ENCODE results near the gene CFAP57. TPM values are rescaled to one million over a fixed set of nuclear protein-coding genes. Genes with fewer than 3 reads are reported as not detected.

Gene CFAP57
- not detected for total RNA-seq

DNA sequence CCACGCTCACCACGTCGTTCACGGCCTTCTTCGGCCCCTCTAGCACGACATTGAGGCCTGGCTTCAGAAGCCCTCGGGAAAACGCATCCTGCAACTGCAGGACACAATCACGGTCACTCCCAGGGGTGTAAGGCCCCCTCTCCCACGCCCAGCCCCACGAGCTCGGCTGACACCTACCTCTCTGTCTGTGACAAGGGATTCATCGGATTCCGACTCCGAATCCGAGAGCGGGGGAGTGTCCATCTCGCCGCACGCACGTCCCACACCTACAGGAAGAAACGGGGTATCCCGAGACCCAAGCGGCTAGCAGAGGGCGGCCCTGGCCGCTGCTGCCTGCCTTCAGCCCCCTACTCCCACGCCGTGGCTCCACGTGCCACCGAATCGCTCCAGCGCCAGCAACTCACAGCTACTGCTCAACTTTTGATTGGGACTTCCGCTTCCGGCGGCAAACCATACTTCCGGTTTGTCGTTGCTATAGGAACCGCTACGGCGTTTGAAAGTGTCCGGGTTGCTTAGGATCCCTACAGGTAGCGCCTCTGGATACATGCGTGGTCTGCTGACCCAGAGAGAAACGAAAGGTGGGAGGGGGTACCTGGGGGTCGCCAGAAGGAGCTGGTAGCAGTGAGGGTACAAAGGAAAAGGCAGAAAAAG, at the start of gene CFAP57, which contains the start of gene EBNA1BP2:
TSS of gene CFAP57 (plus strand) at position 455 of the 651 bp plus-strand sequence. CDS start 424 bp downstream, outside the sequence.
TSS of gene EBNA1BP2 (minus strand) at position 415 of the 651 bp plus-strand sequence. CDS start at position 243, 172 bp downstream.
- H3K4me1 ChIP-seq, result peaks cover 6 to 9% of the 10 kb centered on the region in 2 donors
- H3K9me3 ChIP-seq, result no peaks in the 10 kb centered on the region
- H3K27me3 ChIP-seq, result no peaks in the 10 kb centered on the region
- TF ChIP-seq, protein P1, sequence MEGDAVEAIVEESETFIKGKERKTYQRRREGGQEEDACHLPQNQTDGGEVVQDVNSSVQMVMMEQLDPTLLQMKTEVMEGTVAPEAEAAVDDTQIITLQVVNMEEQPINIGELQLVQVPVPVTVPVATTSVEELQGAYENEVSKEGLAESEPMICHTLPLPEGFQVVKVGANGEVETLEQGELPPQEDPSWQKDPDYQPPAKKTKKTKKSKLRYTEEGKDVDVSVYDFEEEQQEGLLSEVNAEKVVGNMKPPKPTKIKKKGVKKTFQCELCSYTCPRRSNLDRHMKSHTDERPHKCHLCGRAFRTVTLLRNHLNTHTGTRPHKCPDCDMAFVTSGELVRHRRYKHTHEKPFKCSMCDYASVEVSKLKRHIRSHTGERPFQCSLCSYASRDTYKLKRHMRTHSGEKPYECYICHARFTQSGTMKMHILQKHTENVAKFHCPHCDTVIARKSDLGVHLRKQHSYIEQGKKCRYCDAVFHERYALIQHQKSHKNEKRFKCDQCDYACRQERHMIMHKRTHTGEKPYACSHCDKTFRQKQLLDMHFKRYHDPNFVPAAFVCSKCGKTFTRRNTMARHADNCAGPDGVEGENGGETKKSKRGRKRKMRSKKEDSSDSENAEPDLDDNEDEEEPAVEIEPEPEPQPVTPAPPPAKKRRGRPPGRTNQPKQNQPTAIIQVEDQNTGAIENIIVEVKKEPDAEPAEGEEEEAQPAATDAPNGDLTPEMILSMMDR (IDR thresholded peaks at IDR 0.05), result no peak
- peak; percentile 76 to 96 for DNase-seq (ENCODE audit: low spot score in 2 of 2)
- H3K4me3 ChIP-seq, result peak within 1 kb of the TSS; percentile 69 to 92
- peaks cover 15 to 31% of the 10 kb centered on the region in 2 donors for H3K36me3 ChIP-seq
- intact Hi-C loops (cut with DNase I), result loop anchor here (1.0 to 5.0 kb wide), 7 partner anchors 175 to 489 kb away; partner anchors contain the start of genes C1orf50, ELOVL1, KDM4A and P3H1
- H3K27ac ChIP-seq, result peak within 1 kb of the TSS; percentile 46 to 51

DNA sequence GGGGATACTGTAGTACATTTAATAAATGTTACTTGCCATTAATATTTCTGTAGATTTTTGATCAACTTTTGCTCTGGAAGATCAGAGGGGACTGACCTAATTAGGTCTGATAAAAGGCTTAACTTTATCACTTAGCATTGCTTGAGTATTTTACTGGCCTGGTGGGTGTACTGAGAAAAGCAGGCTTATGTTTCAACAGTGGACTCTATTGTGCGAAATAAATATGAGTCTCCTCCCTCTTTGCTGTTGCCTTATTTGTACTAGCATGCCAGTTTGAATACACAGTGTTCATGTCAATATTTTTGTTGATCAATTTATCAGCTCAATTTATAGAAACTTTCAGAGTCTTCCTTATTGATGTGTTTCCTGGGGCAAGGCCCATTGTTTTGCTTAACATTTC, 49.1 kb upstream of the CFAP57 start:
- no peak for DNase-seq (ENCODE audit: low spot score in 2 of 2)
- H3K4me3 ChIP-seq, result no peak overlapping the region
- no peak overlapping the region for H3K27ac ChIP-seq
- no peaks in the 10 kb centered on the region for H3K4me1 ChIP-seq
- no peaks in the 10 kb centered on the region for H3K27me3 ChIP-seq
- intact Hi-C loops (cut with DNase I), result no loop called here
- no peaks in the 10 kb centered on the region for H3K36me3 ChIP-seq
- H3K9me3 ChIP-seq, result no peaks in the 10 kb centered on the region
- TF ChIP-seq, protein P1 (IDR thresholded peaks at IDR 0.05), result no peak

DNA sequence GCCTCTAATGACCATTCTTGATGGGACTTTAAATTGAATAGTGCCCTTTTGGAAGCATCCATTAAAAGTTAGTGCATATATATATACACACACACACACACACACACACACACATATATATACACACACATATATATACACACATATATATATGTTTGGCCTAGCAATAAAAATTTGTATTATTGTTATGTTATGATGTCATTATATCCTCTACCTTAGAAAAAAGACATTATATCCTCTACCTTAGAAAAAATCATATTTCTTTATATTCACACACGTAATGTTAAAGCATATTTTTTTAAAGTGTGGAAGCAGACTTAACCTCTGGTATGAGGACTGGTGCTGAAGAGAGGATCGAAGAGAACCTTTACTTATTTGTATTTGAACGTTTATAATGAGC, 43.3 kb upstream of the CFAP57 start:
- no peak overlapping the region for H3K4me3 ChIP-seq
- no peak overlapping the region for H3K27ac ChIP-seq
- DNase-seq (ENCODE audit: low spot score in 2 of 2), result no peak
- no peaks in the 10 kb centered on the region for H3K9me3 ChIP-seq
- TF ChIP-seq, protein P1 (IDR thresholded peaks at IDR 0.05), result no peak
- intact Hi-C loops (cut with DNase I), result no loop called here
- H3K36me3 ChIP-seq, result no peaks in the 10 kb centered on the region
- no peaks in the 10 kb centered on the region for H3K4me1 ChIP-seq
- H3K27me3 ChIP-seq, result no peaks in the 10 kb centered on the region

DNA sequence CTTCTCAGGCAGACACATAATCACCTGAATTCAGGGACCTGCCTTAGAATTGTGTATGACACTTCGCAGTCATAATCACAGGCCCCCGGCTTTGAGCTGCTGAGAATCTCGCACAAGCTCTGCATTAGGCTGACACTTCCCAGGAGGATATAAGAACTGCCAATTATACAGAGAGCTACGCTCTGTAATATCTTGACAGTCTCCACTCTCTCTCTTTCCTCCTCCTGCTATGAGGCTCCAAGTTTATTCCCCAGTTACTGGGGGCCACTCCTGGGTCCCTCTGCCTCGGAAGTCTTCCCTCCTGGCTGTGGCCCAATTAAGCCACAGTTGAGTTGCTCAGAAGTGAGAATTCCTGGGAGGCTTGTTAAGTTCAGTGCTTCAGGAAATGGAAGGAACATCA, 42.7 kb upstream of the CFAP57 start:
- H3K9me3 ChIP-seq, result no peaks in the 10 kb centered on the region
- no peaks in the 10 kb centered on the region for H3K36me3 ChIP-seq
- no peaks in the 10 kb centered on the region for H3K4me1 ChIP-seq
- TF ChIP-seq, protein P1 (IDR thresholded peaks at IDR 0.05), result no peak
- H3K27ac ChIP-seq, result no peak overlapping the region
- intact Hi-C loops (cut with DNase I), result no loop called here
- H3K4me3 ChIP-seq, result no peak overlapping the region
- no peaks in the 10 kb centered on the region for H3K27me3 ChIP-seq
- DNase-seq (ENCODE audit: low spot score in 2 of 2), result no peak

DNA sequence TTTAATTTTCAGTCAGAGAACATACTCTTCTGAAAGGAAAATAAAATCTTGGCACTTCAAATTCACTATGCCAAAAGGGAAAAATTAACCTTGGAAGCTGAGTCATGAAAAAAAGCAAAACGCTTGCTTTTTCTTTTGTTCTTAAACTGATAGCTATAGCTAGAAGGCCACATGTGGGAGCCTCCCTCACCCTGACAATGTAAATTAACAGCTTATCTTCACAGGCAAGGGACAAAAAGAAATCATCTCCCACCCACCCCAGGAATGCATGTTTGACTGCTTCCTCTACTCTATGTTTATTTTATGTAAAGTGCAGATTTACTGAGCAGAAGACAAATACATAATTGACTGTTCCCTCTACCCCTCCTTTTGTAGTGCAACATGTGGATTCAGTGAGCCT, 38.1 kb upstream of the CFAP57 start:
- TF ChIP-seq, protein P1 (IDR thresholded peaks at IDR 0.05), result no peak
- H3K4me1 ChIP-seq, result no peaks in the 10 kb centered on the region
- intact Hi-C loops (cut with DNase I), result no loop called here

More for the DNA sequence above, 38.1 kb upstream of the CFAP57 start:
- Histone ChIP-seq H3K27ac (no peak overlapping the region), H3K4me3 (no peak overlapping the region), H3K9me3 (no peaks in the 10 kb centered on the region), H3K27me3 (no peaks in the 10 kb centered on the region), H3K36me3 (no peaks in the 10 kb centered on the region)
- DNase-seq (ENCODE audit: low spot score in 2 of 2), result no peak
